ENCODE data around the gene SPECC1. TPM values are rescaled to one million over a fixed set of nuclear protein-coding genes. Genes with fewer than 3 reads are reported as not detected.

SPECC1 gene
- total and polyA plus RNA-seq, 12 donors: 19.2 to 96.1 (median 40.3) TPM

- intact Hi-C loops (cut with DNase I): no loop called here
- no peaks in the 10 kb centered on the region for H3K4me1 ChIP-seq (replicated peaks in 1 of 2)
- H3K27me3 ChIP-seq: no peaks in the 10 kb centered on the region
- no peak for DNase-seq
- TF ChIP-seq, protein P1, sequence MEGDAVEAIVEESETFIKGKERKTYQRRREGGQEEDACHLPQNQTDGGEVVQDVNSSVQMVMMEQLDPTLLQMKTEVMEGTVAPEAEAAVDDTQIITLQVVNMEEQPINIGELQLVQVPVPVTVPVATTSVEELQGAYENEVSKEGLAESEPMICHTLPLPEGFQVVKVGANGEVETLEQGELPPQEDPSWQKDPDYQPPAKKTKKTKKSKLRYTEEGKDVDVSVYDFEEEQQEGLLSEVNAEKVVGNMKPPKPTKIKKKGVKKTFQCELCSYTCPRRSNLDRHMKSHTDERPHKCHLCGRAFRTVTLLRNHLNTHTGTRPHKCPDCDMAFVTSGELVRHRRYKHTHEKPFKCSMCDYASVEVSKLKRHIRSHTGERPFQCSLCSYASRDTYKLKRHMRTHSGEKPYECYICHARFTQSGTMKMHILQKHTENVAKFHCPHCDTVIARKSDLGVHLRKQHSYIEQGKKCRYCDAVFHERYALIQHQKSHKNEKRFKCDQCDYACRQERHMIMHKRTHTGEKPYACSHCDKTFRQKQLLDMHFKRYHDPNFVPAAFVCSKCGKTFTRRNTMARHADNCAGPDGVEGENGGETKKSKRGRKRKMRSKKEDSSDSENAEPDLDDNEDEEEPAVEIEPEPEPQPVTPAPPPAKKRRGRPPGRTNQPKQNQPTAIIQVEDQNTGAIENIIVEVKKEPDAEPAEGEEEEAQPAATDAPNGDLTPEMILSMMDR (IDR thresholded peaks at IDR 0.05): no peak
- TF ChIP-seq POLR2A (IDR thresholded peaks at IDR 0.05): no peak
- WGBS, 4 donors: 67 to 81% (median 75%) methylated on average over 5 of the region's 5 CpGs
- H3K9me3 ChIP-seq (replicated peaks in 1 of 3): no peaks in the 10 kb centered on the region
- no peak overlapping the region for H3K27ac ChIP-seq
- H3K36me3 ChIP-seq (replicated peaks in 1 of 2): no peaks in the 10 kb centered on the region
- no peak overlapping the region for H3K4me3 ChIP-seq
Observed at GRCh38 chr17:20133517-20133916, 124.4 kb downstream of the SPECC1 start.

GRCh38 chr17:20141198-20141972, 132.2 kb downstream of the SPECC1 start:
- Histone ChIP-seq H3K27ac (no peak overlapping the region), H3K4me1 (replicated peaks in 1 of 2) (peaks cover 4 to 7% of the 10 kb centered on the region in 2 donors), H3K9me3 (replicated peaks in 1 of 3) (no peaks in the 10 kb centered on the region), H3K27me3 (no peaks in the 10 kb centered on the region), H3K4me3 (no peak overlapping the region), H3K36me3 (replicated peaks in 1 of 2) (no peaks in the 10 kb centered on the region)
- no peak for DNase-seq
- WGBS, 4 donors: 72 to 83% (median 77%) methylated on average over 10 of the region's 10 CpGs
- intact Hi-C loops (cut with DNase I): no loop called here
- TF ChIP-seq, protein P1 (IDR thresholded peaks at IDR 0.05): no peak
- no peak for TF ChIP-seq POLR2A (IDR thresholded peaks at IDR 0.05)

DNA sequence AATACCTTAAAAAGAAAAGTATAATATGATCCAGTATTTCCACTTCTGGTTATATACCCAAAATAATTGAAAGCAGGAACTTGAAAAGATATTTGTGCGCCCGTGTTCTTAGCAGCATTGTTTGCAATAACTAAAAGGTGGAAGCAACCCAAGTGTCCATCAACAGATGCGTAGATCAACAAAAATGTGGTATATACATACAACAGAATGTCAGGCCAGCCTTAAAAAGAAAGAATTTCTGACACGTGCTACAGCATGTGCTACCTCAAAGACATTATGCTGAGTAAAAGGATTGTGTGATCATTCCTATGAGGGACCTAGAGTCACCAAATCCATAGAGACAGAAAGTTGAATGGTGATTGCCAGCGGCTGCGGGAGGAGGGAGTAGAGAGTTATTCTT, 133.1 kb downstream of the SPECC1 start:
- no peaks in the 10 kb centered on the region for H3K36me3 ChIP-seq (replicated peaks in 1 of 2)
- peaks cover 4 to 7% of the 10 kb centered on the region in 2 donors for H3K4me1 ChIP-seq (replicated peaks in 1 of 2)
- H3K4me3 ChIP-seq: no peak overlapping the region
- no peaks in the 10 kb centered on the region for H3K9me3 ChIP-seq (replicated peaks in 1 of 3)
- WGBS, 4 donors: 92 to 95% (median 94%) methylated on average over 6 of the region's 6 CpGs
- intact Hi-C loops (cut with DNase I): no loop called here
- H3K27me3 ChIP-seq: no peaks in the 10 kb centered on the region
- DNase-seq: no peak
- no peak for TF ChIP-seq POLR2A (IDR thresholded peaks at IDR 0.05)
- TF ChIP-seq, protein P1 (IDR thresholded peaks at IDR 0.05): no peak
- no peak overlapping the region for H3K27ac ChIP-seq

DNA sequence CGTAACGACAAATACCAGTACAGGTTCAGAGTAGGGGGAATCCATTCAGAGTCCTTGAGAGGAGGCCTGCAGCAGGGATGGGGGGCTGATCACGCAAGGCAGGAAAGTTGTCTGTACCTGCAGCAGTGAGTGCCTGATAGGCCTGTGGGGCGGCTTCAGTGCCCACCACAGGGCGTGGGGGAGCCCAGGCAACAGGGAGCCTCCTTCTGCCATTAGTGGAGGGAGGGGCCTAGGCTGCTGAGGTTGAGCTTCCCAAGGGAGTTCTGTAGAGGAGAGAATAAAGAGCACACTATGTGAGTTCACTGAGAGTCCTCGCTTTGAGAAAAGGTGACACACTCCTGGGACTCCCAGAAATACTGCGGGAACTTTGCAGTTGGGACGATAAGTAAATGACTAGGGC, 134.6 kb downstream of the SPECC1 start:
- Histone ChIP-seq H3K4me1 (replicated peaks in 1 of 2) (peaks cover 4 to 7% of the 10 kb centered on the region in 2 donors), H3K4me3 (no peak overlapping the region), H3K9me3 (replicated peaks in 1 of 3) (no peaks in the 10 kb centered on the region), H3K27ac (no peak overlapping the region), H3K36me3 (replicated peaks in 1 of 2) (no peaks in the 10 kb centered on the region), H3K27me3 (no peaks in the 10 kb centered on the region)
- WGBS, 4 donors: 91 to 97% (median 95%) methylated on average over 8 of the region's 8 CpGs
- DNase-seq: no peak
- TF ChIP-seq, protein P1 (IDR thresholded peaks at IDR 0.05): no peak
- no peak for TF ChIP-seq POLR2A (IDR thresholded peaks at IDR 0.05)
- intact Hi-C loops (cut with DNase I): no loop called here

Data from adrenal gland (tissue), 12 donors.